Neutrophil (primary cell): ENCODE results near the gene SPTBN2.
A peak's percentile ranks its signal among the peaks of the same experiment; 100 is the strongest.

ENCODE experiments used
- H3K27ac ChIP-seq: fragments of 200-600 bp; sonication (generic); 2 replicates; pipeline ENCODE4 v1.5.1; 2016; ENCODE audit warnings: mild to moderate bottlenecking, moderate library complexity
- H3K27me3 ChIP-seq: fragments of 200-600 bp; sonication (generic); 2 replicates; pipeline ENCODE4 v1.6.0; 2016; ENCODE audit warnings: mild to moderate bottlenecking
- H3K36me3 ChIP-seq: fragments of 200-600 bp; sonication (generic); 2 replicates; pipeline ENCODE4 v1.5.1; 2017
- H3K4me1 ChIP-seq, 2 experiments: fragments of 200-600 bp in 1 of 2; sonication (generic) in 1 of 2; 1 replicate in 1 of 2; 2 replicates in 1 of 2; pipeline versions ENCODE4 v1.5.1 to v1.6.1; 2013 to 2016; ENCODE audit warnings: low read depth in 1 of 2, low read length in 1 of 2, mild to moderate bottlenecking in 1 of 2, moderate library complexity in 1 of 2; ENCODE audit not compliant: control insufficient read depth in 1 of 2, insufficient read depth in 1 of 2
- H3K4me3 ChIP-seq, 2 experiments: fragments of 200-600 bp in 1 of 2; sonication (generic) in 1 of 2; 1 replicate in 1 of 2; 2 replicates in 1 of 2; pipeline ENCODE4 v1.5.1; 2013 to 2016; ENCODE audit warnings: low read depth in 1 of 2, low read length in 1 of 2, mild to moderate bottlenecking in 1 of 2, moderate library complexity in 1 of 2
- H3K9me3 ChIP-seq: fragments of 200-600 bp; sonication (generic); 2 replicates; pipeline ENCODE4 v1.5.1; 2016
- CTCF ChIP-seq: fragments of 200-600 bp; sonication (generic); IDR thresholded peaks from 2 replicates; pipeline ENCODE4 v1.5.1; 2016; ENCODE audit warnings: antibody characterized with exemption

SPTBN2 gene

GRCh38 chr11:66677599-66678375, 51.2 kb downstream of the SPTBN2 start, which contains the start of gene RBM4B:
Gene RBM4B, minus strand, starts transcription at chr11:66677887. Its CDS starts 808 bp downstream, at chr11:66677079.
- H3K4me3 ChIP-seq = peak within 1 kb of the TSS; percentile 92 to 94
- peaks cover 26 to 28% of the 10 kb centered on the region in 2 experiments for H3K4me1 ChIP-seq
- H3K27me3 ChIP-seq = no peaks in the 10 kb centered on the region
- no peaks in the 10 kb centered on the region for H3K36me3 ChIP-seq
- H3K27ac ChIP-seq = peak within 1 kb of the TSS; percentile 90
- H3K9me3 ChIP-seq = no peaks in the 10 kb centered on the region
- peak; percentile 50 for TF ChIP-seq CTCF

GRCh38 chr11:66676931-66677598, 52.0 kb downstream of the SPTBN2 start:
- TF ChIP-seq CTCF = no peak
- H3K36me3 ChIP-seq = no peaks in the 10 kb centered on the region
- peaks cover 26 to 28% of the 10 kb centered on the region in 2 experiments for H3K4me1 ChIP-seq
- peak overlapping the region; percentile 92 to 94 for H3K4me3 ChIP-seq
- H3K27ac ChIP-seq = peak overlapping the region; percentile 90
- no peaks in the 10 kb centered on the region for H3K27me3 ChIP-seq
- no peaks in the 10 kb centered on the region for H3K9me3 ChIP-seq

GRCh38 chr11:66676282-66676919, 52.6 kb downstream of the SPTBN2 start:
- H3K27me3 ChIP-seq = no peaks in the 10 kb centered on the region
- H3K4me3 ChIP-seq = peak overlapping the region; percentile 92 to 94
- TF ChIP-seq CTCF = no peak
- peaks cover 26 to 28% of the 10 kb centered on the region in 2 experiments for H3K4me1 ChIP-seq
- H3K9me3 ChIP-seq = no peaks in the 10 kb centered on the region
- peak overlapping the region; percentile 65 for H3K27ac ChIP-seq
- H3K36me3 ChIP-seq = no peaks in the 10 kb centered on the region

- Histone ChIP-seq H3K27ac (peak overlapping the region; percentile 65), H3K4me3 (no peak overlapping the region), H3K36me3 (no peaks in the 10 kb centered on the region), H3K27me3 (no peaks in the 10 kb centered on the region), H3K4me1 (peaks cover 26 to 28% of the 10 kb centered on the region in 2 experiments), H3K9me3 (no peaks in the 10 kb centered on the region)
- TF ChIP-seq CTCF = no peak
These were observed 53.9 kb downstream of the SPTBN2 start for GRCh38 chr11:66674964-66675602.

GRCh38 chr11:66670816-66671215, 58.2 kb downstream of the SPTBN2 start:
- H3K36me3 ChIP-seq = peaks cover 32% of the 10 kb centered on the region
- no peak overlapping the region for H3K27ac ChIP-seq
- H3K9me3 ChIP-seq = no peaks in the 10 kb centered on the region
- TF ChIP-seq CTCF = no peak
- H3K27me3 ChIP-seq = no peaks in the 10 kb centered on the region
- no peak overlapping the region for H3K4me3 ChIP-seq
- H3K4me1 ChIP-seq = peaks cover 4 to 5% of the 10 kb centered on the region in 2 experiments
